Right lobe of liver (tissue), 6 donors: ENCODE measurements around the gene GCSAM. TPM values are rescaled to one million over a fixed set of nuclear protein-coding genes. Genes with fewer than 3 reads are reported as not detected.

Experiments used
- ATAC-seq, 4 donors: fragments of 200-7000 bp; cut with Tn5 transposase; one replicate each; pipeline ENCODE4 v1.9.1; 2020; ENCODE audit warnings: mild to moderate bottlenecking in 4 of 4, moderate library complexity in 4 of 4
- DNase-seq, 3 donors: peaks; one replicate each; pipeline ENCODE4 v3.0.0-alpha.2; 2020
- H3K27ac ChIP-seq, 3 donors: fragments of 200-600 bp; one replicate each; pipeline ENCODE4 v1.8.0; 2022
- H3K27me3 ChIP-seq, 2 donors: fragments of 200-600 bp; one replicate each; pipeline ENCODE4 v1.8.0; 2022
- H3K36me3 ChIP-seq, 4 donors: fragments of 200-600 bp; sonication (generic) in 1 of 4; one replicate each; pipeline versions ENCODE4 v1.5.1 to v1.8.0; 2017 to 2022; ENCODE audit warnings: control low read depth in 1 of 4
- H3K4me1 ChIP-seq, 4 donors: fragments of 200-600 bp; sonication (generic) in 1 of 4; one replicate each; pipeline versions ENCODE4 v1.5.1 to v1.8.0; 2017 to 2022; ENCODE audit warnings: control low read depth in 1 of 4
- H3K4me3 ChIP-seq, 3 donors: fragments of 200-600 bp; one replicate each; pipeline ENCODE4 v1.8.0; 2022
- H3K9me3 ChIP-seq, 4 donors: fragments of 200-600 bp; sonication (generic) in 1 of 4; one replicate each; pipeline versions ENCODE4 v1.5.1 to v1.8.0; 2017 to 2022; ENCODE audit warnings: control low read depth in 1 of 4
- POLR2A ChIP-seq: fragments of 450-650 bp; IDR thresholded peaks from one replicate; pipeline ENCODE4 v1.6.1; 2017; ENCODE audit warnings: antibody characterized with exemption, mild to moderate bottlenecking
- WGBS: methylation state at CpG from one replicate; pipeline ENCODE4 v1.1.6; 2018; ENCODE audit warnings: low coverage, low lambda C conversion rate; ENCODE audit not compliant: insufficient coverage; ENCODE audit errors: missing lambda C conversion rate; 5-methylcytosine and 5-hydroxymethylcytosine counted together
- intact Hi-C, 2 donors: fragments of 100-400 bp; cut with DNase I; formaldehyde crosslinking; loops; one replicate each; pipeline versions ENCODE4 v1.11.2 to v1.14.1; 2022
- total RNA-seq, 6 experiments: library from RNA; depleted of rRNA in 2 of 6; stranded (reverse); fragments of >200 nt in 2 of 6; fragmentation: NEBNext Ultra II Directional in 3 of 6; extraction: Animal tissue kit (Norgen Biotek cat#: 25700) in 3 of 6; gene quantifications; one replicate each; pipeline versions ENCODE4 v1.1.0 to v1.2.4, GENCODE V29; 2016 to 2023
- TF ChIP-seq, protein P1 (sequence below), 4 donors: fragments of 200-600 bp in 3 of 4; fragments of 450-650 bp in 1 of 4; IDR thresholded peaks; one replicate each; pipeline versions ENCODE4 v1.5.1 to v1.8.0; 2016 to 2022; ENCODE audit warnings: antibody characterized with exemption in 4 of 4, mild to moderate bottlenecking in 2 of 4
- donor health status: DM: no; HTN: yes; CAD: no.
- donor health status: DM: no; HTN: no; CAD: no.
- donor health status: DM: no; HTN: no; CAD: no.
- donor health status: DM: no; HTN: yes; CAD: no.
- donor health status: DM: no; HTN: yes; CAD: no.

The GCSAM gene
- total RNA-seq, 6 experiments from 2014 or later = 0.12 to 0.18 TPM; not detected in 4

GRCh38 chr3:112132554-112132953 is 494 bp downstream of the GCSAM start:
- Histone ChIP-seq H3K9me3 (no peaks in the 10 kb centered on the region), H3K27ac (no peak overlapping the region), H3K36me3 (no peaks in the 10 kb centered on the region), H3K27me3 (no peaks in the 10 kb centered on the region), H3K4me3 (no peak overlapping the region), H3K4me1 (no peaks in the 10 kb centered on the region)
- WGBS = 70% methylated on average over 1 of the region's 1 CpG
- ATAC-seq (no peak), DNase-seq (no peak)
- intact Hi-C loops = no loop called here
- TF ChIP-seq, protein P1, sequence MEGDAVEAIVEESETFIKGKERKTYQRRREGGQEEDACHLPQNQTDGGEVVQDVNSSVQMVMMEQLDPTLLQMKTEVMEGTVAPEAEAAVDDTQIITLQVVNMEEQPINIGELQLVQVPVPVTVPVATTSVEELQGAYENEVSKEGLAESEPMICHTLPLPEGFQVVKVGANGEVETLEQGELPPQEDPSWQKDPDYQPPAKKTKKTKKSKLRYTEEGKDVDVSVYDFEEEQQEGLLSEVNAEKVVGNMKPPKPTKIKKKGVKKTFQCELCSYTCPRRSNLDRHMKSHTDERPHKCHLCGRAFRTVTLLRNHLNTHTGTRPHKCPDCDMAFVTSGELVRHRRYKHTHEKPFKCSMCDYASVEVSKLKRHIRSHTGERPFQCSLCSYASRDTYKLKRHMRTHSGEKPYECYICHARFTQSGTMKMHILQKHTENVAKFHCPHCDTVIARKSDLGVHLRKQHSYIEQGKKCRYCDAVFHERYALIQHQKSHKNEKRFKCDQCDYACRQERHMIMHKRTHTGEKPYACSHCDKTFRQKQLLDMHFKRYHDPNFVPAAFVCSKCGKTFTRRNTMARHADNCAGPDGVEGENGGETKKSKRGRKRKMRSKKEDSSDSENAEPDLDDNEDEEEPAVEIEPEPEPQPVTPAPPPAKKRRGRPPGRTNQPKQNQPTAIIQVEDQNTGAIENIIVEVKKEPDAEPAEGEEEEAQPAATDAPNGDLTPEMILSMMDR (IDR thresholded peaks at IDR 0.05) = no peak
- no peak for TF ChIP-seq POLR2A

DNA sequence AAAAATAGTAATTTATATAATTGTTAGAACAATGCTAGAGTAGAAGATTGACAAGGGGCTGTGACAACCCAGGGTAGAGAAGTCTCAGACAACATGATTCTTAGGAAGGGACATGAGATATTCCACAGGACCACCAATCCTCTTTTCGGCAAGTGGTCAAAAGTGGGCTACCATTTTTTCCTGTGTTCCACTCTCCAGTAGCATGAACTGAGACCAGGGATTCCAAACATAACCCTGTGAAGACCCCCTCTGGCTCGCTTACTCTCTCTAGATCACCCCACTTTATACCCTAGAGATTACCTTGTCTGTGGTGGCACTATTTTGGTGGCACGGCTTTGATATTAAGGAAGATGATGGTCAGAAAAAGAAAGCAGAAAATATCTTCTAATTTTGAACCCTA is 960 bp downstream of the GCSAM start:
- Histone ChIP-seq H3K4me3 (no peak overlapping the region), H3K36me3 (no peaks in the 10 kb centered on the region), H3K4me1 (no peaks in the 10 kb centered on the region), H3K9me3 (no peaks in the 10 kb centered on the region), H3K27ac (no peak overlapping the region), H3K27me3 (no peaks in the 10 kb centered on the region)
- TF ChIP-seq POLR2A = no peak
- TF ChIP-seq, protein P1 (IDR thresholded peaks at IDR 0.05) = no peak
- ATAC-seq = no peak
- DNase-seq = no peak
- intact Hi-C loops = no loop called here
- WGBS = 59% methylated on average over 2 of the region's 3 CpGs

- intact Hi-C loops = no loop called here
- no peak for TF ChIP-seq POLR2A
- TF ChIP-seq, protein P1 (IDR thresholded peaks at IDR 0.05) = no peak
- Histone ChIP-seq H3K4me3 (no peak overlapping the region), H3K27ac (no peak overlapping the region), H3K36me3 (no peaks in the 10 kb centered on the region), H3K27me3 (no peaks in the 10 kb centered on the region), H3K4me1 (no peaks in the 10 kb centered on the region), H3K9me3 (no peaks in the 10 kb centered on the region)
- ATAC-seq = no peak
- no peak for DNase-seq
- 80% methylated on average over 3 of the region's 3 CpGs for WGBS
These were observed 1.9 kb downstream of the GCSAM start for GRCh38 chr3:112131111-112131510.

GRCh38 chr3:112130638-112130993 is 2.4 kb downstream of the GCSAM start:
- no peaks in the 10 kb centered on the region for H3K9me3 ChIP-seq
- no peak for ATAC-seq
- WGBS = 58% methylated on average over 3 of the region's 3 CpGs

More at GRCh38 chr3:112130638-112130993, 2.4 kb downstream of the GCSAM start:
- Histone ChIP-seq H3K36me3 (no peaks in the 10 kb centered on the region), H3K27ac (no peak overlapping the region), H3K27me3 (no peaks in the 10 kb centered on the region), H3K4me1 (no peaks in the 10 kb centered on the region), H3K4me3 (no peak overlapping the region)
- intact Hi-C loops = no loop called here
- no peak for DNase-seq
- TF ChIP-seq POLR2A = no peak
- TF ChIP-seq, protein P1 (IDR thresholded peaks at IDR 0.05) = no peak
